SK-N-SH treated with all-trans-retinoic acid at 6 μM for 48 hours (cell line): Measurements from ENCODE around the gene PLCB4.

Source experiments
- ESRRG ChIP-seq: fragments of 250-450 bp; sonication (Bioruptor Pico); IDR thresholded peaks from 2 replicates; pipeline ENCODE4 v1.6.1; 2021; ENCODE audit warnings: mild to moderate bottlenecking
- ISL1 ChIP-seq: fragments of 250-450 bp; sonication (Bioruptor Pico); IDR thresholded peaks from 2 replicates; pipeline ENCODE4 v2.1.2; 2022; ENCODE audit warnings: mild to moderate bottlenecking, moderate library complexity
- OSR1 ChIP-seq: fragments of 250-450 bp; sonication (Bioruptor Pico); IDR thresholded peaks from 2 replicates; pipeline ENCODE4 v1.8.0; 2022; ENCODE audit warnings: moderate library complexity, mild to moderate bottlenecking, inconsistent platforms
- TCF4 ChIP-seq: fragments of 250-450 bp; sonication (Bioruptor Pico); IDR thresholded peaks from 2 replicates; pipeline ENCODE4 v1.8.0; 2021; ENCODE audit warnings: mild to moderate bottlenecking, moderate library complexity, borderline replicate concordance
- ZNF70 ChIP-seq: fragments of 450-650 bp; formaldehyde crosslinking; IDR thresholded peaks from 2 replicates; pipeline ENCODE4 v1.5.0; 2020; ENCODE audit warnings: mild to moderate bottlenecking, moderate library complexity
- TF ChIP-seq, protein P1 (sequence below): fragments of 250-450 bp; sonication (Bioruptor Pico); IDR thresholded peaks from 2 replicates; pipeline ENCODE4 v1.8.0; 2020; ENCODE audit warnings: mild to moderate bottlenecking, moderate library complexity, borderline replicate concordance

DNA sequence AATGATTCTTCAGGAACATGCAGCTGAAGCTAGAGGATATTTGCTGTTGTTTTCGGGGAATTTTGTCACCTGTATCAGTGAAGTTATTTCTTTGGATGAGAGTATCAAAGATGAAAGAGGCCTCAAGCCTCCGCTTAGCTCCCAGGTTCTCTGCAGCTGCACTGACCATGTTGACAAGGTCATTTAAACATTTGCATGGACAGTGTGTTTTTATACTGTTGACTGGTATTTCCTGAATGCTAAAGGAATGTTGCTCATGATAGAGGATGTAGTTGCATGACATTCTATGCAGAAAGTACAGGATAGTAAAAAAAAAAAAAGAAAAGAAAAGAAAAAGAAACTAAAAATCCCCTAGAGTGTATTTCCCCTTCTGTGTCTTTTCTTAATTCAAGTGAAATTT lies 279.9 kb downstream of the PLCB4 start:
- TF ChIP-seq OSR1 (no peak), ESRRG (CRISPR knock-in tag) (no peak), ISL1 (CRISPR knock-in tag) (no peak), TCF4 (CRISPR knock-in tag) (no peak), ZNF70 (CRISPR knock-in tag) (no peak)
- TF ChIP-seq, protein P1, sequence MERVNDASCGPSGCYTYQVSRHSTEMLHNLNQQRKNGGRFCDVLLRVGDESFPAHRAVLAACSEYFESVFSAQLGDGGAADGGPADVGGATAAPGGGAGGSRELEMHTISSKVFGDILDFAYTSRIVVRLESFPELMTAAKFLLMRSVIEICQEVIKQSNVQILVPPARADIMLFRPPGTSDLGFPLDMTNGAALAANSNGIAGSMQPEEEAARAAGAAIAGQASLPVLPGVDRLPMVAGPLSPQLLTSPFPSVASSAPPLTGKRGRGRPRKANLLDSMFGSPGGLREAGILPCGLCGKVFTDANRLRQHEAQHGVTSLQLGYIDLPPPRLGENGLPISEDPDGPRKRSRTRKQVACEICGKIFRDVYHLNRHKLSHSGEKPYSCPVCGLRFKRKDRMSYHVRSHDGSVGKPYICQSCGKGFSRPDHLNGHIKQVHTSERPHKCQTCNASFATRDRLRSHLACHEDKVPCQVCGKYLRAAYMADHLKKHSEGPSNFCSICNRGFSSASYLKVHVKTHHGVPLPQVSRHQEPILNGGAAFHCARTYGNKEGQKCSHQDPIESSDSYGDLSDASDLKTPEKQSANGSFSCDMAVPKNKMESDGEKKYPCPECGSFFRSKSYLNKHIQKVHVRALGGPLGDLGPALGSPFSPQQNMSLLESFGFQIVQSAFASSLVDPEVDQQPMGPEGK (CRISPR knock-in tag), result no peak
